ENCODE measurements around the gene SIN3B.

- TF ChIP-seq, protein P1, sequence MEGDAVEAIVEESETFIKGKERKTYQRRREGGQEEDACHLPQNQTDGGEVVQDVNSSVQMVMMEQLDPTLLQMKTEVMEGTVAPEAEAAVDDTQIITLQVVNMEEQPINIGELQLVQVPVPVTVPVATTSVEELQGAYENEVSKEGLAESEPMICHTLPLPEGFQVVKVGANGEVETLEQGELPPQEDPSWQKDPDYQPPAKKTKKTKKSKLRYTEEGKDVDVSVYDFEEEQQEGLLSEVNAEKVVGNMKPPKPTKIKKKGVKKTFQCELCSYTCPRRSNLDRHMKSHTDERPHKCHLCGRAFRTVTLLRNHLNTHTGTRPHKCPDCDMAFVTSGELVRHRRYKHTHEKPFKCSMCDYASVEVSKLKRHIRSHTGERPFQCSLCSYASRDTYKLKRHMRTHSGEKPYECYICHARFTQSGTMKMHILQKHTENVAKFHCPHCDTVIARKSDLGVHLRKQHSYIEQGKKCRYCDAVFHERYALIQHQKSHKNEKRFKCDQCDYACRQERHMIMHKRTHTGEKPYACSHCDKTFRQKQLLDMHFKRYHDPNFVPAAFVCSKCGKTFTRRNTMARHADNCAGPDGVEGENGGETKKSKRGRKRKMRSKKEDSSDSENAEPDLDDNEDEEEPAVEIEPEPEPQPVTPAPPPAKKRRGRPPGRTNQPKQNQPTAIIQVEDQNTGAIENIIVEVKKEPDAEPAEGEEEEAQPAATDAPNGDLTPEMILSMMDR (IDR thresholded peaks at IDR 0.05), result no peak
- no peak for TF ChIP-seq EZH2 (IDR thresholded peaks at IDR 0.05; ENCODE audit: borderline replicate concordance, insufficient read depth, low read depth, low read length, poor library complexity, severe bottlenecking)
These were observed 61.4 kb downstream of the SIN3B start for GRCh38 chr19:16890461-16891184.

Data from B cell (primary cell).